Lower leg skin (tissue), 4 donors: Measurements from ENCODE around the gene ANKH. TPM values are rescaled to one million over a fixed set of nuclear protein-coding genes. Genes with fewer than 3 reads are reported as not detected.

Experiments used
- DNase-seq, 2 donors: peaks; one replicate each; pipeline ENCODE4 v3.0.0-alpha.2; 2019; ENCODE audit warnings: low spot score in 2 of 2
- H3K4me3 ChIP-seq: fragments of 200-600 bp; sonication (generic); 2 replicates; pipeline ENCODE4 v1.5.1; 2017; ENCODE audit warnings: mild to moderate bottlenecking, low read depth; ENCODE audit not compliant: poor library complexity, severe bottlenecking
- CTCF ChIP-seq, 3 donors: fragments of 450-650 bp; IDR thresholded peaks; one replicate each; pipeline ENCODE4 v1.5.1; 2016; ENCODE audit warnings: antibody characterized with exemption in 3 of 3, mild to moderate bottlenecking in 3 of 3, moderate library complexity in 2 of 3
- POLR2A ChIP-seq, 2 donors: fragments of 450-650 bp; IDR thresholded peaks; one replicate each; pipeline ENCODE4 v1.6.1; 2016 to 2017; ENCODE audit warnings: antibody characterized with exemption in 2 of 2, mild to moderate bottlenecking in 1 of 2, moderate library complexity in 1 of 2
- WGBS, 2 donors: methylation state at CpG; one replicate each; pipeline ENCODE4 v1.1.5; 2018; 5-methylcytosine and 5-hydroxymethylcytosine counted together
- intact Hi-C: fragments of 100-400 bp; cut with DNase I; formaldehyde crosslinking; loops from one replicate; pipeline ENCODE4 v1.15.0; 2023; ENCODE audit warnings: low total_unique reads
- total RNA-seq, 4 donors: library from RNA; depleted of rRNA; stranded (reverse); fragments of >200 nt; gene quantifications; one replicate each; pipeline ENCODE4 v1.1.0, GENCODE V29; 2016

ANKH gene
- total RNA-seq, 4 donors from 2014 or later: 44.0 to 84.8 (median 67.9) TPM

GRCh38 chr5:14868771-14869170 lies 2.8 kb downstream of the ANKH start:
- 71 to 80% methylated on average over 7 of the region's 7 CpGs for WGBS, 2 donors
- no peak for DNase-seq
- intact Hi-C loops: no loop called here
- TF ChIP-seq POLR2A (IDR thresholded peaks at IDR 0.05): no peak
- TF ChIP-seq CTCF (IDR thresholded peaks at IDR 0.05): no peak
- no peak overlapping the region for H3K4me3 ChIP-seq

- no peak for TF ChIP-seq CTCF (IDR thresholded peaks at IDR 0.05)
- no peak for TF ChIP-seq POLR2A (IDR thresholded peaks at IDR 0.05)
- intact Hi-C loops: no loop called here
- no peak overlapping the region for H3K4me3 ChIP-seq
- no peak for DNase-seq
- WGBS, 2 donors: 79 to 85% methylated on average over 2 of the region's 2 CpGs
These were observed 7.3 kb downstream of the ANKH start for GRCh38 chr5:14864181-14864812.

GRCh38 chr5:14863105-14863504 lies 8.5 kb downstream of the ANKH start:
- 85 to 93% methylated on average over 2 of the region's 2 CpGs for WGBS, 2 donors
- TF ChIP-seq POLR2A (IDR thresholded peaks at IDR 0.05) (no peak), CTCF (IDR thresholded peaks at IDR 0.05) (no peak)
- intact Hi-C loops: no loop called here
- no peak for DNase-seq
- no peak overlapping the region for H3K4me3 ChIP-seq

- 76 to 81% methylated on average over 4 of the region's 4 CpGs for WGBS, 2 donors
- intact Hi-C loops: no loop called here
- TF ChIP-seq CTCF (IDR thresholded peaks at IDR 0.05) (no peak), POLR2A (IDR thresholded peaks at IDR 0.05) (no peak)
These were observed 10.3 kb downstream of the ANKH start for GRCh38 chr5:14861123-14861765.

GRCh38 chr5:14859980-14860379 lies 11.6 kb downstream of the ANKH start:
- TF ChIP-seq CTCF (IDR thresholded peaks at IDR 0.05) (no peak), POLR2A (IDR thresholded peaks at IDR 0.05) (no peak)
- DNase-seq: peak in 1 of 2 donors; percentile 24
- H3K4me3 ChIP-seq: no peak overlapping the region
- 43 to 60% methylated on average over 7 of the region's 7 CpGs for WGBS, 2 donors
- intact Hi-C loops: no loop called here

More at GRCh38 chr5:14861123-14861765, 10.3 kb downstream of the ANKH start:
- H3K4me3 ChIP-seq: no peak overlapping the region
- no peak for DNase-seq
